ENCODE results near the gene ADAMTS3.

Gene ADAMTS3

GRCh38 chr4:72275381-72275780, 293.6 kb downstream of the ADAMTS3 start:
- DNase-seq: no peak

- no peak for DNase-seq
Observed at GRCh38 chr4:72274251-72274650, 294.8 kb downstream of the ADAMTS3 start.

GRCh38 chr4:72255269-72255668, 313.8 kb downstream of the ADAMTS3 start:
- no peak for DNase-seq

GRCh38 chr4:72243641-72244040, 325.4 kb downstream of the ADAMTS3 start:
- DNase-seq: no peak

- DNase-seq: no peak
Observed at GRCh38 chr4:72239487-72240116, 329.4 kb downstream of the ADAMTS3 start.
